Prostate gland (tissue), 2 donors: ENCODE measurements around the gene NAA30. TPM values are rescaled to one million over a fixed set of nuclear protein-coding genes. Genes with fewer than 3 reads are reported as not detected.

ENCODE experiments used
- DNase-seq: peaks from one replicate; pipeline ENCODE4 v3.0.0-alpha.2; 2019; ENCODE audit warnings: low spot score
- H3K27ac ChIP-seq, 2 donors: fragments of 200-600 bp; sonication (generic); 2 replicates each; pipeline ENCODE4 v1.5.1; 2017 to 2019
- H3K27me3 ChIP-seq: fragments of 200-600 bp; sonication (generic); replicated peaks from 2 replicates; pipeline ENCODE4 v1.5.1; 2019; ENCODE audit not compliant: insufficient read depth
- H3K36me3 ChIP-seq, 2 donors: fragments of 200-600 bp; sonication (generic); 1 replicate in 1 of 2; 2 replicates in 1 of 2; pipeline versions ENCODE4 v1.5.1 to v1.8.1; 2017 to 2019
- H3K4me1 ChIP-seq: fragments of 200-600 bp; sonication (generic); replicated peaks from 2 replicates; pipeline ENCODE4 v1.5.1; 2019
- H3K4me3 ChIP-seq, 2 donors: fragments of 200-600 bp; sonication (generic); 2 replicates each; pipeline ENCODE4 v1.5.1; 2017 to 2019
- H3K9me3 ChIP-seq: fragments of 200-600 bp; sonication (generic); 2 replicates; pipeline ENCODE4 v1.5.1; 2017
- POLR2A ChIP-seq: fragments of 450-650 bp; IDR thresholded peaks from one replicate; pipeline ENCODE4 v1.6.1; 2016; ENCODE audit warnings: antibody characterized with exemption, mild to moderate bottlenecking
- POLR2AphosphoS5 ChIP-seq: sonication (generic); formaldehyde crosslinking; IDR thresholded peaks from one replicate; pipeline ENCODE4 v1.6.1; 2017; ENCODE audit warnings: antibody characterized with exemption
- WGBS: methylation state at CpG from one replicate; pipeline ENCODE4 v1.1.5; 2018; 5-methylcytosine and 5-hydroxymethylcytosine counted together
- intact Hi-C: fragments of 100-400 bp; cut with DNase I; formaldehyde crosslinking; loops from one replicate; pipeline ENCODE4 v1.14.2; 2022
- total RNA-seq, 2 donors: library from RNA; depleted of rRNA; stranded (reverse); fragments of >200 nt; gene quantifications; one replicate each; pipeline ENCODE4 v1.1.0, GENCODE V29; 2016
- TF ChIP-seq, protein P1 (sequence below), 4 experiments: fragments of 200-600 bp in 2 of 4; fragments of 450-650 bp in 2 of 4; sonication (generic) in 2 of 4; IDR thresholded peaks; 1 replicate in 3 of 4; 2 replicates in 1 of 4; pipeline ENCODE4 v1.5.1; 2016 to 2019; ENCODE audit warnings: antibody characterized with exemption in 4 of 4, mild to moderate bottlenecking in 2 of 4, moderate library complexity in 2 of 4

The NAA30 gene
- total RNA-seq, 2 donors from 2014 or later, result 13.7 to 27.5 TPM

DNA sequence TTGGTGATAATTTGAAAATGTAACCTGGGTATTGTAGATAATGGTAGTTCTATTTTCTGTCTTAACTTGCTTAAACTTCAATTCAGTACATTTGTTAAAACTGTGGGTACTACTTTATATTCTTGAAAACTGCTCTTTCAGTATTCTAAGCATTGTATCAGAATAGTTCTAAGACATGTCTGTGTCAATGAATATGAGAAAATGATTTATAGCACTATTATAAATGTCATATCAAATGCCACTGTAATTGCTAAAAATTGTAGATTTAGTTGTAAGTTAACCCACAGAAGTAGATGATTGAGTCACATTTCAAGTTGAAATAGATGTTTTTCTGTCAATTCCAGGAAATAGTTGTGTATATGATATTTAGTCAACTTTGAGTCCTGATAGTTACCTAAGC, 2.4 kb downstream of the NAA30 start:
- TF ChIP-seq POLR2AphosphoS5 (no peak), POLR2A (no peak)
- TF ChIP-seq, protein P1, sequence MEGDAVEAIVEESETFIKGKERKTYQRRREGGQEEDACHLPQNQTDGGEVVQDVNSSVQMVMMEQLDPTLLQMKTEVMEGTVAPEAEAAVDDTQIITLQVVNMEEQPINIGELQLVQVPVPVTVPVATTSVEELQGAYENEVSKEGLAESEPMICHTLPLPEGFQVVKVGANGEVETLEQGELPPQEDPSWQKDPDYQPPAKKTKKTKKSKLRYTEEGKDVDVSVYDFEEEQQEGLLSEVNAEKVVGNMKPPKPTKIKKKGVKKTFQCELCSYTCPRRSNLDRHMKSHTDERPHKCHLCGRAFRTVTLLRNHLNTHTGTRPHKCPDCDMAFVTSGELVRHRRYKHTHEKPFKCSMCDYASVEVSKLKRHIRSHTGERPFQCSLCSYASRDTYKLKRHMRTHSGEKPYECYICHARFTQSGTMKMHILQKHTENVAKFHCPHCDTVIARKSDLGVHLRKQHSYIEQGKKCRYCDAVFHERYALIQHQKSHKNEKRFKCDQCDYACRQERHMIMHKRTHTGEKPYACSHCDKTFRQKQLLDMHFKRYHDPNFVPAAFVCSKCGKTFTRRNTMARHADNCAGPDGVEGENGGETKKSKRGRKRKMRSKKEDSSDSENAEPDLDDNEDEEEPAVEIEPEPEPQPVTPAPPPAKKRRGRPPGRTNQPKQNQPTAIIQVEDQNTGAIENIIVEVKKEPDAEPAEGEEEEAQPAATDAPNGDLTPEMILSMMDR (IDR thresholded peaks at IDR 0.05), result no peak
- Histone ChIP-seq H3K36me3 (no peaks in the 10 kb centered on the region), H3K27ac (no peak overlapping the region), H3K9me3 (no peaks in the 10 kb centered on the region), H3K27me3 (no peaks in the 10 kb centered on the region), H3K4me3 (no peak overlapping the region), H3K4me1 (no peaks in the 10 kb centered on the region)
- DNase-seq, result no peak
- intact Hi-C loops, result no loop called here

DNA sequence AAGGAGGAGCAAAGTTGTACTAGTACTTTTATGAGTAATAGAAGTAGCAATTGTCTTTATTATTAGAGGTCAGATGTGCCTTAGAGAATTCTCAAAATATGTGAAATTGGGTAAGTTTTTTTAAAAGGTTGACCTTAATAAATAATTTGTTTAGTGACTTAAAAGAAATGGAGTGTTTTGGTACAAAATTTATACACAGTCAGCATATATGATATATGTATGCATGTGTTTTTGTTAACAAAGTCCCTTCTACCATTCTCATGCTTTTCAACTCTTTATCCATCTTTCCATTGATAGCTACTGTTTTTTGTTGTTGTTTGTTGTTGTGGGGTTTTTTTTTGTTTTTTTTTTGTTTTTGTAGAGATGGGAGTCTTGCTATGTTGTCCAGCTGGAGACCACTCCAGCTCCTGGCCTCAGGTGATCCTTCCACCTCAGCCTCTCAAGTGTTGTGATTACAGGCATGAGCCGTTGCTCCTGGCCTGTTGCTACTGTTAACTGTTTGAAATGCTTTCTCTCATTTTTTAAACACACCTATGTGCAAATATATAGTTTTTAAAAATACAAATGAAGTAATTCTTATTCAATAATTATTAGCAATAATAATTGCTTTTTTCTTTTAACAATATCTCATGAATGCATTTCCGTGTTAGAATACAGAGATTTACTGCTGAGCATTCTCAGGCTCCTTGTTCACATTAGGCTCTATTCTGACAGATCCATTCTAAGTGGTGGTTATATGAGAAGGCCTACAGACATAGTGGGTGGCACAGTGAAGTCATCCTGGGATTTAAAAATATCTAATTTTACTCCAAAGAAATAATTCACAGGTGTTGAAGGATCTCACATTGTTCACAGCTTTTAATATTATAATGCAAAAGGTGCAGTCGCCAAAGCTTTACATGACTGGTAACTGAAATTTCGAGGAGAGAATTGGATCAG, 10.4 kb downstream of the NAA30 start:
- H3K27me3 ChIP-seq, result no peaks in the 10 kb centered on the region
- no peaks in the 10 kb centered on the region for H3K36me3 ChIP-seq
- no peak for DNase-seq
- 79% methylated on average over 4 of the region's 4 CpGs for WGBS
- no peaks in the 10 kb centered on the region for H3K4me1 ChIP-seq
- H3K4me3 ChIP-seq, result no peak overlapping the region
- H3K27ac ChIP-seq, result no peak overlapping the region
- TF ChIP-seq POLR2A (no peak), POLR2AphosphoS5 (no peak)
- TF ChIP-seq, protein P1 (IDR thresholded peaks at IDR 0.05), result no peak
- H3K9me3 ChIP-seq, result no peaks in the 10 kb centered on the region
- intact Hi-C loops, result no loop called here

DNA sequence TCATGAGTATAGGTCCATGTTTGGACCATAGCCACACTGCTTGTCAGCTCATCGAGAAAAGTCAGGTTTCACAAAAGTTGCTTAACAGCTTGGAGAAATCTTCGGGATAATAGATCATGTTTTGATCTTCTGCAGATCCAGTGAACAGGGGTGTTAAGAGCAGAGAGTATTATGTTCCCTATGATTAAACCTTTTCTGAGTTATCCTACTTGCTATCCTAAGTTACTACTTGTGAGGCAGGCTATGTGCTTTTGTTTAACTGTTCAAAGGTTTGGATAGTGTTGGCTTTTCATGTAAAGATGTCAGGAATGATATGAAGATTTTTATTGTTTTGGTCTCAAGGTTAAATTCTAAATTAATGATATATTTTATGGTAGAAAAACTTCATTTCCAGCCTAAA, 11.1 kb downstream of the NAA30 start:
- H3K4me1 ChIP-seq, result no peaks in the 10 kb centered on the region
- intact Hi-C loops, result no loop called here
- DNase-seq, result no peak
- 40% methylated on average over 2 of the region's 2 CpGs for whole genome bisulfite sequencing
- H3K36me3 ChIP-seq, result no peaks in the 10 kb centered on the region
- no peaks in the 10 kb centered on the region for H3K27me3 ChIP-seq
- no peak overlapping the region for H3K27ac ChIP-seq
- no peaks in the 10 kb centered on the region for H3K9me3 ChIP-seq
- TF ChIP-seq, protein P1 (IDR thresholded peaks at IDR 0.05), result no peak
- TF ChIP-seq POLR2AphosphoS5, result no peak
- TF ChIP-seq POLR2A, result no peak
- no peak overlapping the region for H3K4me3 ChIP-seq

DNA sequence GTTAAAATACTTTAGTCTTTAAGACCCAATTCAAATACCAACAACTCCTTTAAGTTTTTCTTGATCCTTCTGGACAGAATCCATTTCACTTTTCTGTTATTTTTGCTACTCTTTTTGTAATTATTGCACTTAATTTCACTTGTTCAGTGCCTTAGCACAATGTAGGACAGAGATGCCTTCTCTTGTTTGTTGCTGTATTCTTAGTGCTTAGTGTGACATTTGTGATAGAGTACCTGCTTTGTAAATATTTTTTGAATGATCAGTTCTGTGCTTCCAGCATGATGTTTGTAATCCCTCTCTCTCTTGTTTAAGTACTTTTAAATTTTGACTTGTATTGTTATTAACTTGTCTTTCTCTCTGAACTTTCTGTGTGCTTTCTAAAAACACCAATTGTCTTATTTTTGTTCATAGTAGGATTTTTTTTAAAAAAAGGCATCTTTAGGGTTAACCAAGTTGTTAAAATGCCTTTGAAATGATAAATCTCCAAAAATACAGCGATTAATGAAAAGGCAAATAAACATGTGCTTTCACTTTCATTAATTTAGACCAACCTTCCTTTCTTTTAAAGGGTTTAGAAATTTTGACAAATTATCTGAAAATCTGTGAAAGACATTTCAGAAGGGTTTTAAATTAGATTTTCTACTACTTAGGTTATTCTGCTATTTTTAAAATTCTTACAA, 11.9 kb downstream of the NAA30 start:
- H3K9me3 ChIP-seq, result no peaks in the 10 kb centered on the region
- H3K27ac ChIP-seq, result no peak overlapping the region
- no peaks in the 10 kb centered on the region for H3K4me1 ChIP-seq
- TF ChIP-seq, protein P1 (IDR thresholded peaks at IDR 0.05), result no peak
- TF ChIP-seq POLR2A (no peak), POLR2AphosphoS5 (no peak)
- WGBS, result 13% methylated on average over 1 of the region's 1 CpG
- no peaks in the 10 kb centered on the region for H3K36me3 ChIP-seq
- no peak overlapping the region for H3K4me3 ChIP-seq
- no peak for DNase-seq
- intact Hi-C loops, result no loop called here
- no peaks in the 10 kb centered on the region for H3K27me3 ChIP-seq
